GM12878 (cell line): ENCODE data around the gene ENAH. TPM values are rescaled to one million over a fixed set of nuclear protein-coding genes. Genes with fewer than 3 reads are reported as not detected.

Source experiments
- ATAC-seq: fragments of 200-7000 bp; cut with Tn5 transposase; 3 replicates; pipeline ENCODE4 v1.9.1; 2020; ENCODE audit warnings: mild to moderate bottlenecking, moderate library complexity
- BruUV-seq: library from RNA; stranded (reverse); fragments of 400-500 nt; replicated peaks from 2 replicates; lab custom pipeline; 2021; lab: Mats Ljungman, UMichigan
- CTCF ChIA-PET: fragments of 300-600 bp; sonication (Branson Sonifier 250); formaldehyde crosslinking; extraction: SDS; loops from one replicate; lab custom pipeline; 2021; ENCODE audit warnings: inconsistent platforms; lab: Yijun Ruan, JAX
- POLR2A ChIA-PET: fragments of 350-600 bp; formaldehyde crosslinking; extraction: SDS; loops from one replicate; lab custom pipeline; 2021; ENCODE audit warnings: inconsistent platforms; lab: Charles Lee
- RAD21 ChIA-PET: fragments of 300-600 bp; sonication (Branson Sonifier 250); formaldehyde crosslinking; loops from one replicate; lab custom pipeline; 2023; ENCODE audit warnings: antibody characterized with exemption; ENCODE audit not compliant: unreplicated experiment; lab: Charles Lee
- SMC1A ChIA-PET: fragments of 300-600 bp; sonication (Branson Sonifier 250); formaldehyde crosslinking; loops from one replicate; lab custom pipeline; 2023; ENCODE audit not compliant: unreplicated experiment, uncharacterized antibody; lab: Charles Lee
- DNase-seq: peaks from one replicate; pipeline ENCODE4 v3.0.0-alpha.2; 2011; ENCODE audit warnings: low read depth, low spot score
- FAIRE-seq: peaks from 3 replicates; lab custom pipeline; 2011; peaks lifted over from hg19 to GRCh38; lab: Jason Lieb, UNC
- H2AFZ ChIP-seq: 2 replicates; pipeline ENCODE4 v1.6.0; 2011; ENCODE audit warnings: low read depth, low read length, control low read depth; ENCODE audit not compliant: control insufficient read depth
- H3K27ac ChIP-seq: 2 replicates; pipeline ENCODE4 v1.5.1; 2011; ENCODE audit warnings: control low read depth; ENCODE audit not compliant: control insufficient read depth, insufficient read depth
- H3K27me3 ChIP-seq, 2 experiments: replicated peaks in 1 of 2; 2 replicates each; pipeline versions ENCODE4 v1.6.0 to v1.6.1; 2011; ENCODE audit warnings: low read length in 1 of 2; ENCODE audit not compliant: control insufficient read depth in 2 of 2, insufficient read depth in 2 of 2
- H3K36me3 ChIP-seq, 2 experiments: 2 replicates each; pipeline ENCODE4 v1.5.1; 2011; ENCODE audit warnings: low read length in 1 of 2; ENCODE audit not compliant: control insufficient read depth in 2 of 2, insufficient read depth in 2 of 2
- H3K4me1 ChIP-seq: 2 replicates; pipeline ENCODE4 v1.6.1; 2011; ENCODE audit warnings: mild to moderate bottlenecking, low read length, moderate library complexity, mixed read lengths; ENCODE audit not compliant: control insufficient read depth, insufficient read depth
- H3K4me2 ChIP-seq: 2 replicates; pipeline ENCODE4 v1.6.0; 2011; ENCODE audit warnings: control low read depth; ENCODE audit not compliant: control insufficient read depth, insufficient read depth
- H3K4me3 ChIP-seq: fragments of 200-600 bp; sonication (generic); 2 replicates; pipeline ENCODE4 v1.5.1; 2016
- H3K79me2 ChIP-seq: 2 replicates; pipeline ENCODE4 v1.6.0; 2011; ENCODE audit warnings: low read length; ENCODE audit not compliant: control insufficient read depth, insufficient read depth
- H3K9ac ChIP-seq: 2 replicates; pipeline ENCODE4 v1.8.0; 2011; ENCODE audit warnings: low read length, control low read depth, mixed read lengths; ENCODE audit not compliant: control insufficient read depth, insufficient read depth
- H3K9me3 ChIP-seq: replicated peaks from 3 replicates; pipeline ENCODE4 v1.5.1; 2011; ENCODE audit warnings: mild to moderate bottlenecking, low read length; ENCODE audit not compliant: control insufficient read depth, insufficient read depth
- H4K20me1 ChIP-seq: 2 replicates; pipeline ENCODE4 v1.6.0; 2011; ENCODE audit not compliant: control insufficient read depth, insufficient read depth
- CREB1 ChIP-seq: IDR thresholded peaks from 2 replicates; pipeline ENCODE4 v1.6.1; 2012; ENCODE audit warnings: low read depth, mild to moderate bottlenecking, inconsistent platforms
- MTA2 ChIP-seq: fragments of 450-650 bp; IDR thresholded peaks from 2 replicates; pipeline ENCODE4 v1.6.1; 2016; ENCODE audit warnings: low read depth, mild to moderate bottlenecking, moderate library complexity
- MTA3 ChIP-seq: IDR thresholded peaks from 2 replicates; pipeline ENCODE4 v1.6.1; 2012; ENCODE audit warnings: low read length, inconsistent platforms, borderline replicate concordance
- MYB ChIP-seq: fragments of 150-350 bp; IDR thresholded peaks from 2 replicates; pipeline ENCODE4 v1.6.1; 2014; ENCODE audit warnings: mild to moderate bottlenecking, low read depth, low read length, borderline replicate concordance
- NFIC ChIP-seq: IDR thresholded peaks from 2 replicates; pipeline ENCODE4 v1.6.1; 2012; ENCODE audit warnings: low read depth, mild to moderate bottlenecking, inconsistent platforms, low read length, moderate library complexity
- NRF1 ChIP-seq: conservative IDR thresholded peaks from 2 replicates; pipeline ENCODE4 v1.6.1; 2011; ENCODE audit warnings: mild to moderate bottlenecking, low read depth, low read length, improper control_type of control experiment
- POLR2AphosphoS2 ChIP-seq: IDR thresholded peaks from 2 replicates; pipeline ENCODE4 v1.6.1; 2011; ENCODE audit warnings: low read depth, mild to moderate bottlenecking, low read length, improper control_type of control experiment, moderate library complexity
- SIX5 ChIP-seq: IDR thresholded peaks from 2 replicates; pipeline ENCODE4 v1.6.1; 2011; ENCODE audit warnings: mild to moderate bottlenecking, low read depth, low read length, moderate library complexity; ENCODE audit not compliant: severe bottlenecking
- SPI1 ChIP-seq: IDR thresholded peaks from 2 replicates; pipeline ENCODE4 v1.6.1; 2011; ENCODE audit warnings: low read depth, mild to moderate bottlenecking, low read length, moderate library complexity, borderline replicate concordance; ENCODE audit not compliant: insufficient read depth
- STAT3 ChIP-seq: IDR thresholded peaks from 2 replicates; pipeline ENCODE4 v1.6.1; 2011; ENCODE audit warnings: low read depth, low read length, improper control_type of control experiment
- ZNF24 ChIP-seq: fragments of 450-650 bp; IDR thresholded peaks from 2 replicates; pipeline ENCODE4 v1.6.1; 2017; ENCODE audit warnings: antibody characterized with exemption, mild to moderate bottlenecking
- ZNF384 ChIP-seq: IDR thresholded peaks from 2 replicates; pipeline ENCODE4 v1.6.1; 2012; ENCODE audit warnings: low read depth, mild to moderate bottlenecking, low read length, improper control_type of control experiment, borderline replicate concordance
- WGBS: methylation state at CpG from one replicate; pipeline ENCODE4 v1.1.6; 2016; ENCODE audit warnings: low lambda C conversion rate; ENCODE audit not compliant: insufficient replicate concordance, insufficient coverage; ENCODE audit errors: missing lambda C conversion rate; 5-methylcytosine and 5-hydroxymethylcytosine counted together
- in situ Hi-C: fragments of 300-500 bp; cut with MboI; formaldehyde crosslinking; loops from 9 replicates; pipeline ENCODE4 v1.14.3; 2018; ENCODE audit warnings: mixed read lengths
- intact Hi-C: fragments of 100-400 bp; cut with micrococcal nuclease; formaldehyde crosslinking; loops from one replicate; pipeline ENCODE4 v1.14.2; 2022; ENCODE audit not compliant: unreplicated experiment
- polyA plus RNA-seq, 11 experiments: library from polyadenylated mRNA; depleted of rRNA in 4 of 11; unstranded in 6 of 11; stranded (reverse) in 5 of 11; fragments of >200 nt; fragmentation: Nextera tagmentation in 4 of 11; fragmentation: Illumina TruSeq in 1 of 11; extraction: Ambion mirVana in 4 of 11; extraction: Trizol in 1 of 11; gene quantifications; 1 replicate in 1 of 11; 2 replicates in 10 of 11; pipeline versions ENCODE4 v1.2.1 to v1.2.3, GENCODE V29; 2011 to 2016; ENCODE audit warnings: inconsistent platforms in 2 of 11, missing spikeins in 2 of 11, low read depth in 1 of 11
- total RNA-seq, 4 experiments: library from RNA; depleted of rRNA in 3 of 4; stranded (reverse); fragments of >200 nt in 3 of 4; fragmentation: Illumina TruSeq in 1 of 4; extraction: Trizol in 1 of 4; gene quantifications; 2 replicates each; pipeline versions ENCODE4 v1.2.1 to v1.2.3, GENCODE V29; 2013 to 2021
- TF ChIP-seq, protein P1 (sequence below): IDR thresholded peaks from 2 replicates; pipeline ENCODE4 v1.6.1; 2012; ENCODE audit warnings: mild to moderate bottlenecking, low read depth, low read length
- TF ChIP-seq, protein P2 (sequence below): IDR thresholded peaks from 2 replicates; pipeline ENCODE4 v1.6.1; 2011; ENCODE audit warnings: mild to moderate bottlenecking, low read depth, low read length, moderate library complexity; ENCODE audit not compliant: insufficient replicate concordance
- TF ChIP-seq, protein P3 (sequence below): IDR thresholded peaks from 2 replicates; pipeline ENCODE4 v1.6.1; 2011; ENCODE audit warnings: borderline replicate concordance, low read depth, mild to moderate bottlenecking, moderate library complexity, mixed read lengths, low read length; ENCODE audit not compliant: insufficient read depth; ENCODE audit errors: extremely low read length
- TF ChIP-seq, protein P4 (sequence below): fragments of 450-650 bp; IDR thresholded peaks from 2 replicates; pipeline ENCODE4 v1.6.1; 2018; ENCODE audit warnings: mild to moderate bottlenecking, low read depth, moderate library complexity; ENCODE audit not compliant: partially characterized antibody

Gene ENAH
- total and polyA plus RNA-seq, 10 of the 15 experiments (the other 5 are each of a cell fraction or from before 2014, with no cell fraction given): under 0.01 to 0.62 (median 0.06) TPM; not detected in 5

DNA sequence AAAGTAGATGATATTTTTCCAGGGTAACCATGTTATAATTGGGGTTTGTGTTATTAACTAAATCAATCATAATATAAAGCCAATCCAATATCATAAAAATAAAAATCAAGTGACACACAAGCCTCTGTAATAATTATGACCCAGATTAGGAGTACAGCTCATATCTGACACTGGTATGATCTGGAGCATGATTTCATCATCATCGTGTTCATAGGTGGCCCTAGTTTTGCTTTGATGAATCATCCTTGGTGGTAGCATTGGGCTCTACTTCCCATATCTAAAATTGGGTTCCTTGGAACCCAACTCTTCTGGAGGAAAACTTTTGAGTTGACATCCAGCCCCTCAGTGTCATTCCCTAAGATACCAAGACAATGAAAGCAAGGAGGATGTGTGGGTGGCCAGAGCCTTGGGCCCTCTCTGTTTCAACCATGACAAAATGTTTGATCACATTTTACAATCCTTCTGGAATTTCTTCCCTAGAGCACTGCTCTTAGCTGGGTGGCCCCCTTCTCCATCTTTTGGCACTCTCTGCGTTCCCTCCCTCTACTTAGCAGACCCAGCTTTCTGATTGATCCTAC, 37.0 kb upstream of the ENAH start:
- H3K36me3 ChIP-seq: no peaks in the 10 kb centered on the region
- RAD21 ChIA-PET: no interaction called here
- H3K79me2 ChIP-seq: no peaks in the 10 kb centered on the region
- H2AFZ ChIP-seq: no peak overlapping the region
- intact Hi-C loops (no loop called here), in situ Hi-C loops (no loop called here)
- POLR2A ChIA-PET: no interaction called here
- H3K4me3 ChIP-seq: no peak overlapping the region
- no peak overlapping the region for H3K27ac ChIP-seq
- H3K4me2 ChIP-seq: no peak overlapping the region
- CTCF ChIA-PET: no interaction called here
- no peak for DNase-seq
- BruUV-seq: no TSS peak
- H3K9ac ChIP-seq: no peak overlapping the region
- H3K27me3 ChIP-seq: peaks cover 0 to 2% of the 10 kb centered on the region in 2 experiments; a peak in 1 of 4 replicates
- no peaks in the 10 kb centered on the region for H3K4me1 ChIP-seq
- no peak for FAIRE-seq
- SMC1A ChIA-PET: no interaction called here
- 48% methylated on average over 2 of the region's 2 CpGs for WGBS
- no peak for ATAC-seq
- no peaks in the 10 kb centered on the region for H4K20me1 ChIP-seq
- H3K9me3 ChIP-seq: no peaks in the 10 kb centered on the region
- TF ChIP-seq MYB (no peak), NFIC (no peak), STAT3 (no peak), MTA3 (no peak), MTA2 (no peak), SPI1 (no peak), ZNF384 (no peak), POLR2AphosphoS2 (no peak), SIX5 (no peak), CREB1 (no peak), NRF1 (no peak), ZNF24 (no peak)
- TF ChIP-seq, protein P1, sequence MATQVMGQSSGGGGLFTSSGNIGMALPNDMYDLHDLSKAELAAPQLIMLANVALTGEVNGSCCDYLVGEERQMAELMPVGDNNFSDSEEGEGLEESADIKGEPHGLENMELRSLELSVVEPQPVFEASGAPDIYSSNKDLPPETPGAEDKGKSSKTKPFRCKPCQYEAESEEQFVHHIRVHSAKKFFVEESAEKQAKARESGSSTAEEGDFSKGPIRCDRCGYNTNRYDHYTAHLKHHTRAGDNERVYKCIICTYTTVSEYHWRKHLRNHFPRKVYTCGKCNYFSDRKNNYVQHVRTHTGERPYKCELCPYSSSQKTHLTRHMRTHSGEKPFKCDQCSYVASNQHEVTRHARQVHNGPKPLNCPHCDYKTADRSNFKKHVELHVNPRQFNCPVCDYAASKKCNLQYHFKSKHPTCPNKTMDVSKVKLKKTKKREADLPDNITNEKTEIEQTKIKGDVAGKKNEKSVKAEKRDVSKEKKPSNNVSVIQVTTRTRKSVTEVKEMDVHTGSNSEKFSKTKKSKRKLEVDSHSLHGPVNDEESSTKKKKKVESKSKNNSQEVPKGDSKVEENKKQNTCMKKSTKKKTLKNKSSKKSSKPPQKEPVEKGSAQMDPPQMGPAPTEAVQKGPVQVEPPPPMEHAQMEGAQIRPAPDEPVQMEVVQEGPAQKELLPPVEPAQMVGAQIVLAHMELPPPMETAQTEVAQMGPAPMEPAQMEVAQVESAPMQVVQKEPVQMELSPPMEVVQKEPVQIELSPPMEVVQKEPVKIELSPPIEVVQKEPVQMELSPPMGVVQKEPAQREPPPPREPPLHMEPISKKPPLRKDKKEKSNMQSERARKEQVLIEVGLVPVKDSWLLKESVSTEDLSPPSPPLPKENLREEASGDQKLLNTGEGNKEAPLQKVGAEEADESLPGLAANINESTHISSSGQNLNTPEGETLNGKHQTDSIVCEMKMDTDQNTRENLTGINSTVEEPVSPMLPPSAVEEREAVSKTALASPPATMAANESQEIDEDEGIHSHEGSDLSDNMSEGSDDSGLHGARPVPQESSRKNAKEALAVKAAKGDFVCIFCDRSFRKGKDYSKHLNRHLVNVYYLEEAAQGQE: no peak
- TF ChIP-seq, protein P2, sequence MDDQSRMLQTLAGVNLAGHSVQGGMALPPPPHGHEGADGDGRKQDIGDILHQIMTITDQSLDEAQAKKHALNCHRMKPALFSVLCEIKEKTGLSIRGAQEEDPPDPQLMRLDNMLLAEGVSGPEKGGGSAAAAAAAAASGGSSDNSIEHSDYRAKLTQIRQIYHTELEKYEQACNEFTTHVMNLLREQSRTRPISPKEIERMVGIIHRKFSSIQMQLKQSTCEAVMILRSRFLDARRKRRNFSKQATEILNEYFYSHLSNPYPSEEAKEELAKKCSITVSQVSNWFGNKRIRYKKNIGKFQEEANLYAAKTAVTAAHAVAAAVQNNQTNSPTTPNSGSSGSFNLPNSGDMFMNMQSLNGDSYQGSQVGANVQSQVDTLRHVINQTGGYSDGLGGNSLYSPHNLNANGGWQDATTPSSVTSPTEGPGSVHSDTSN: no peak
- TF ChIP-seq, protein P3, sequence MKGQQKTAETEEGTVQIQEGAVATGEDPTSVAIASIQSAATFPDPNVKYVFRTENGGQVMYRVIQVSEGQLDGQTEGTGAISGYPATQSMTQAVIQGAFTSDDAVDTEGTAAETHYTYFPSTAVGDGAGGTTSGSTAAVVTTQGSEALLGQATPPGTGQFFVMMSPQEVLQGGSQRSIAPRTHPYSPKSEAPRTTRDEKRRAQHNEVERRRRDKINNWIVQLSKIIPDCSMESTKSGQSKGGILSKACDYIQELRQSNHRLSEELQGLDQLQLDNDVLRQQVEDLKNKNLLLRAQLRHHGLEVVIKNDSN: no peak
- TF ChIP-seq, protein P4, sequence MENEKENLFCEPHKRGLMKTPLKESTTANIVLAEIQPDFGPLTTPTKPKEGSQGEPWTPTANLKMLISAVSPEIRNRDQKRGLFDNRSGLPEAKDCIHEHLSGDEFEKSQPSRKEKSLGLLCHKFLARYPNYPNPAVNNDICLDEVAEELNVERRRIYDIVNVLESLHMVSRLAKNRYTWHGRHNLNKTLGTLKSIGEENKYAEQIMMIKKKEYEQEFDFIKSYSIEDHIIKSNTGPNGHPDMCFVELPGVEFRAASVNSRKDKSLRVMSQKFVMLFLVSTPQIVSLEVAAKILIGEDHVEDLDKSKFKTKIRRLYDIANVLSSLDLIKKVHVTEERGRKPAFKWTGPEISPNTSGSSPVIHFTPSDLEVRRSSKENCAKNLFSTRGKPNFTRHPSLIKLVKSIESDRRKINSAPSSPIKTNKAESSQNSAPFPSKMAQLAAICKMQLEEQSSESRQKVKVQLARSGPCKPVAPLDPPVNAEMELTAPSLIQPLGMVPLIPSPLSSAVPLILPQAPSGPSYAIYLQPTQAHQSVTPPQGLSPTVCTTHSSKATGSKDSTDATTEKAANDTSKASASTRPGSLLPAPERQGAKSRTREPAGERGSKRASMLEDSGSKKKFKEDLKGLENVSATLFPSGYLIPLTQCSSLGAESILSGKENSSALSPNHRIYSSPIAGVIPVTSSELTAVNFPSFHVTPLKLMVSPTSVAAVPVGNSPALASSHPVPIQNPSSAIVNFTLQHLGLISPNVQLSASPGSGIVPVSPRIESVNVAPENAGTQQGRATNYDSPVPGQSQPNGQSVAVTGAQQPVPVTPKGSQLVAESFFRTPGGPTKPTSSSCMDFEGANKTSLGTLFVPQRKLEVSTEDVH: no peak
